Measurements from ENCODE around the gene STXBP6.
"Not testable (repeated sequence)": the region's sequence is repeated elsewhere in the genome, so short reads cannot be mapped to it uniquely, and the experiment has no call there.

The STXBP6 gene

DNA sequence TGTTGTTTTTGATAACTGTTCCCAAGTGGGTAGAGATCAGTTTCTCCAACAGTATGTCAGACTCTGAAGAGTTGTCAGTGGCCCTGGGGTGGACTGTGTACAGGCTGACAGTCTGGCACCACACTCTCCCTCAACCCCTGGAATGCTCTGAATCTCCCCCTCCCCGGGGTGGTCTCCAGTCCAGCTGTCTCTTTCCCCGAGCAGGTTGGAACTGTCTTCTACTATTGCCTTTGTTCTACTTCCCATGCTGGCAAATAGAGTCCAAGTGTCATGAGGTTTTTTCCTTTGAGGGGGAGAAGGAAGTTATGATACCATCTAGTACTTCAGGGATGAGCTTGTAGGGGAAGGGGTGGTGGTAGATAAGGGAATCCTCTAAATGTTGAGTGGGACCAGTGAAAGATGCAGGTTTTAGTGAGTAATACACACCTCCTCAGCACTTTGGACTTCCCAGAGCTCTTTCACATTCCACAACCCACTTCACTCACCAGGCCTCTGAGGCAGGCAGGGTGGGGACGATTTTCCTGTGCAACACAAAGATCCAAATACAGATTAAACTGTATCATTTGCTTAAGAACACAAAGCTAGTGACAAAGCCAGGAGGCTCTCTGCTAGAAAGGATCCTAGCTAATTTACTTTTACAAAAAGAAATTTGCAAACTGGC is 245.3 kb downstream of the STXBP6 start:
- TF ChIP-seq, protein P1, sequence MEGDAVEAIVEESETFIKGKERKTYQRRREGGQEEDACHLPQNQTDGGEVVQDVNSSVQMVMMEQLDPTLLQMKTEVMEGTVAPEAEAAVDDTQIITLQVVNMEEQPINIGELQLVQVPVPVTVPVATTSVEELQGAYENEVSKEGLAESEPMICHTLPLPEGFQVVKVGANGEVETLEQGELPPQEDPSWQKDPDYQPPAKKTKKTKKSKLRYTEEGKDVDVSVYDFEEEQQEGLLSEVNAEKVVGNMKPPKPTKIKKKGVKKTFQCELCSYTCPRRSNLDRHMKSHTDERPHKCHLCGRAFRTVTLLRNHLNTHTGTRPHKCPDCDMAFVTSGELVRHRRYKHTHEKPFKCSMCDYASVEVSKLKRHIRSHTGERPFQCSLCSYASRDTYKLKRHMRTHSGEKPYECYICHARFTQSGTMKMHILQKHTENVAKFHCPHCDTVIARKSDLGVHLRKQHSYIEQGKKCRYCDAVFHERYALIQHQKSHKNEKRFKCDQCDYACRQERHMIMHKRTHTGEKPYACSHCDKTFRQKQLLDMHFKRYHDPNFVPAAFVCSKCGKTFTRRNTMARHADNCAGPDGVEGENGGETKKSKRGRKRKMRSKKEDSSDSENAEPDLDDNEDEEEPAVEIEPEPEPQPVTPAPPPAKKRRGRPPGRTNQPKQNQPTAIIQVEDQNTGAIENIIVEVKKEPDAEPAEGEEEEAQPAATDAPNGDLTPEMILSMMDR (IDR thresholded peaks at IDR 0.05; ENCODE audit: low read depth, low read length, missing control alignments) = no peak
- DNase-seq (ENCODE audit: low read depth) = no peak
- no peak overlapping the region for H3K4me3 ChIP-seq (ENCODE audit: low read depth, low read length)

DNA sequence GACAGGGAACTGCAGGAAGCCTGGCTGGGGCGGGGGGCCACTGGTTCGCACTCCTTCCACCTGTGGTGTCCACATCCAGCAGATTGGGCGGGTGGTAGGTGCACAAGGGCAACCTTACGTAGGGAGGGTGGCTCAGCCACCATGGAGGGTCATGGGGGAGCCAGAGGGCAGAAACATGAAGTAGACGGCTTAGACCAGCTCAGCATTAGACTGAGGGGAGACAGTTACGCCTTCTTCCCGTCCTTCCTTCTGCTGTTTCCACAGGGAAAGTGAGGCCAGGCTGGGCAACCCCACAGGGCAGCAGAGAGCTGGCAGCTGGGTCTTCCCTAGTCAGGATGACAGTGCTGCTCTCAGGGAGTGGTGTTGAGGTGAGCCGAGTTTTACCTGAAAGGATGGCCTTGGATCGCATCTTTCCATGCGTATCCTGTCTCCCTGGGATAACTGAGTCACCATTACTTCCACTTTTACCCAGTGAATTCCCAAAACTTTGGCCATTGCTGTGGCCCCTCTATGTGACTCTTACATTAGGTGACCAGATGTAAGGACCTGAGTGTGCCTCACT is 245.9 kb downstream of the STXBP6 start:
- no peak overlapping the region for H3K4me3 ChIP-seq (ENCODE audit: low read depth, low read length)
- TF ChIP-seq, protein P1 (IDR thresholded peaks at IDR 0.05; ENCODE audit: low read depth, low read length, missing control alignments) = no peak
- DNase-seq (ENCODE audit: low read depth) = no peak

- not testable (repeated sequence) for DNase-seq (ENCODE audit: low read depth); H3K4me3 ChIP-seq (ENCODE audit: low read depth, low read length)
Observed at GRCh38 chr14:24803426-24803825, 246.5 kb downstream of the STXBP6 start.

GRCh38 chr14:24802236-24802635 is 247.7 kb downstream of the STXBP6 start:
- TF ChIP-seq, protein P1 (IDR thresholded peaks at IDR 0.05; ENCODE audit: low read depth, low read length, missing control alignments) = no peak
- DNase-seq (ENCODE audit: low read depth) = no peak
- H3K4me3 ChIP-seq (ENCODE audit: low read depth, low read length) = no peak overlapping the region

GRCh38 chr14:24801024-24801423 is 248.9 kb downstream of the STXBP6 start:
- TF ChIP-seq, protein P1 (IDR thresholded peaks at IDR 0.05; ENCODE audit: low read depth, low read length, missing control alignments) = no peak
- DNase-seq (ENCODE audit: low read depth) = no peak
- H3K4me3 ChIP-seq (ENCODE audit: low read depth, low read length) = no peak overlapping the region

- TF ChIP-seq, protein P1 (IDR thresholded peaks at IDR 0.05; ENCODE audit: low read depth, low read length, missing control alignments) = no peak
- H3K4me3 ChIP-seq (ENCODE audit: low read depth, low read length) = no peak overlapping the region
- peak; percentile 24 for DNase-seq (ENCODE audit: low read depth)
Observed at GRCh38 chr14:24798911-24799462, 251.0 kb downstream of the STXBP6 start.

DNA sequence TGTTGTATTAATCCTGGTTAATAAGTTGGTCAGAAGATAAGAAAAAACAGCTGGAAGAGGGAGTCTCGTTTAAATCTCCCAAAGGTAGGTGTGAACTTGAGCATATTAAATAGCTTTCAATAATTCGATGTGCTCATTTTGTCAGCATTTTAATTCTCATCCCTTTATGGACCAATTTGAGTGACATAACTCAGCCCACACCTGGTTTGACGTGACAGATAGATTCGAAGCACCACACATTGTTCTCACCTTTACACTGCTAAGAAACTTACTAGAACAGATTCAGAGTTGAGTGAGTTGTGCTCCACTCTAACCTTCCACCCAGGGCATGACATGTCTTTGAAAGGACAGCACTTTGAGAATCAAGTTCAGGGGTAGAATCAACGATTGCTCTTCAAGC is 254.5 kb downstream of the STXBP6 start:
- TF ChIP-seq, protein P1 (IDR thresholded peaks at IDR 0.05; ENCODE audit: low read depth, low read length, missing control alignments) = no peak
- H3K4me3 ChIP-seq (ENCODE audit: low read depth, low read length) = no peak overlapping the region
- no peak for DNase-seq (ENCODE audit: low read depth)

Measured in GM12864 (cell line).